Measurements from ENCODE around the gene MRPL4. TPM values are rescaled to one million over a fixed set of nuclear protein-coding genes. Genes with fewer than 3 reads are reported as not detected.
A peak's percentile ranks its signal among the peaks of the same experiment; 100 is the strongest.

Gene MRPL4
- total and polyA plus RNA-seq, 2 of the 13 experiments (the other 11 are each of a cell fraction or from before 2014, with no cell fraction given), result 40.6 to 42.5 TPM

- peak; percentile 47; the same call in 1 of the 2 replicates for TF ChIP-seq PAXIP1 (CRISPR knock-in tag; conservative IDR thresholded peaks at IDR 0.05)
- no peak for TF ChIP-seq SP2 (CRISPR knock-in tag; IDR thresholded peaks at IDR 0.05)
- TF ChIP-seq SNAPC5 (CRISPR knock-in tag; IDR thresholded peaks at IDR 0.05; ENCODE audit: borderline replicate concordance), result no peak
- TF ChIP-seq LBX2 (CRISPR knock-in tag; IDR thresholded peaks at IDR 0.05; ENCODE audit: borderline replicate concordance), result no peak
- no peak for TF ChIP-seq ZNF234 (CRISPR knock-in tag; conservative IDR thresholded peaks at IDR 0.05)
- TF ChIP-seq ZNF576 (CRISPR knock-in tag; IDR thresholded peaks at IDR 0.05), result no peak
- 0 out of 2 replicates have a peak, but pooled peaks have one; percentile 37 for TF ChIP-seq ZNF430 (CRISPR knock-in tag; IDR thresholded peaks at IDR 0.05)
- no peak for TF ChIP-seq ATAD3A (CRISPR knock-in tag; IDR thresholded peaks at IDR 0.05)
- TF ChIP-seq MAF1 (CRISPR knock-in tag; IDR thresholded peaks at IDR 0.05; ENCODE audit: borderline replicate concordance), result no peak
- TF ChIP-seq TBX3 (IDR thresholded peaks at IDR 0.05; ENCODE audit: borderline replicate concordance), result no peak
- peak; percentile 55; the same call in 1 of the 2 replicates for TF ChIP-seq HOXA5 (CRISPR knock-in tag; IDR thresholded peaks at IDR 0.05)
- TF ChIP-seq HOXA3 (CRISPR knock-in tag; IDR thresholded peaks at IDR 0.05), result no peak; the same call in 1 of the 2 replicates
- TF ChIP-seq ZSCAN31 (CRISPR knock-in tag; IDR thresholded peaks at IDR 0.05; ENCODE audit: low read depth), result 0 out of 2 replicates have a peak, but pooled peaks have one; percentile 38
- no peak for TF ChIP-seq GTF3A (CRISPR knock-in tag; conservative IDR thresholded peaks at IDR 0.05)
- no peak for TF ChIP-seq ZFP36L2 (CRISPR knock-in tag; IDR thresholded peaks at IDR 0.05)
- no peak for TF ChIP-seq TCF7 (IDR thresholded peaks at IDR 0.05; ENCODE audit: low read depth)
- TF ChIP-seq ZMYM4 (CRISPR knock-in tag; IDR thresholded peaks at IDR 0.05), result 0 out of 2 replicates have a peak, but pooled peaks have one; percentile 14
- TF ChIP-seq ARHGAP35 (CRISPR knock-in tag; IDR thresholded peaks at IDR 0.05; ENCODE audit: borderline replicate concordance), result 0 out of 2 replicates have a peak, but pooled peaks have one; percentile 50
- TF ChIP-seq ELF4 (CRISPR knock-in tag; IDR thresholded peaks at IDR 0.05; ENCODE audit: borderline replicate concordance), result no peak
- 0 out of 2 replicates have a peak, but pooled peaks have one; percentile 19 for TF ChIP-seq ZBTB10 (CRISPR knock-in tag; IDR thresholded peaks at IDR 0.05; ENCODE audit: borderline replicate concordance)
Measured at GRCh38 chr19:10286803-10287737, 35.1 kb downstream of the MRPL4 start, which contains the start of gene ICAM4 (continued).

Data from HepG2 (cell line).